GM12874 (cell line): ENCODE measurements around the gene OAT.

Experiments
- TF ChIP-seq, protein P1 (sequence below): IDR thresholded peaks from 2 replicates; pipeline ENCODE4 v1.5.1; 2011; ENCODE audit warnings: low read depth, mild to moderate bottlenecking, control low read depth, low read length, moderate library complexity; ENCODE audit not compliant: insufficient read depth

OAT gene

DNA sequence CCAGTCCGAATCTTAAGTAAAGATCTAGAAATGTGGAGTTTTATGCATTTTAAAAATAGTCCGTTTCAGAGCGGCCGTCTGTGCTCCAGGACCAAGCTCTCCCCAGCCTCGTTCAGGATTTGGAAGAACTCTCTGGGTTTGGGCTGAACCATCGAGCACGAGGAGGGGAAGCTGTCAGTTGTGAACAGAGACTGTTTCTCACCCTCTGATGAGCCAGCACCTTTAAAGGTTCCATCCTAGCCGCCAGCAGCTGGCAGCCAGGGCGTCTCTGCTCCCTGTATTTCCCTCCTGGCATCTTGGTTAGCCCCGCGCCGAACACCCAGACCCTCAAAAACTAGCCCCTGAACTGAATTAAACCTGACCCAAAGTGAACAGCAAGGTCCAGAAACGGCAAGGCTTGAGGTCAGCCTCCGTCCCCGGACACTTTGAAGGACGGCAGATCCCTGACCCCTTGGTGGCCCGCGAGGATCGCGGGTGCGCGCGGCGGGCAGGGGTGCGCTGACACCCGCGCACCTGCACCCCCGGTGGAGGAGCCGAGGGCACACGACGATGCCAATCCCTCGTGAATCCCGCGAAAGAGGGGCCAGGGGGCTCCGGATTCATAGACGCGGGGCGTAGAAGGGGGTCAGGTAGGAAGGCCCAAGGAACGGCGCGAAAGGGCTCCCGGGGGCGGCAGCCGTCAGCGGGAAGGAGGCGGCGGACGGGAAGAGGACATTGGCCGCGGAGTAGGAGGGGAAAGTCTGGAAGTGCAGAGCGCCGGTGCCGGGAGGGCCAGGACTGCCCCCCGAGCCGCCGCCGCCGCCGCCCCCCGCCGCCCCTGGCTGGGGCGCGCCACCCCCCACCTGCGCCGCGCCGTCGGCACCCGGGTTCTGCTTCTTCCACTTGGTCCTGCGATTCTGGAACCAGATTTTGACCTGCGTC is 28.4 kb upstream of the OAT start:
- TF ChIP-seq, protein P1, sequence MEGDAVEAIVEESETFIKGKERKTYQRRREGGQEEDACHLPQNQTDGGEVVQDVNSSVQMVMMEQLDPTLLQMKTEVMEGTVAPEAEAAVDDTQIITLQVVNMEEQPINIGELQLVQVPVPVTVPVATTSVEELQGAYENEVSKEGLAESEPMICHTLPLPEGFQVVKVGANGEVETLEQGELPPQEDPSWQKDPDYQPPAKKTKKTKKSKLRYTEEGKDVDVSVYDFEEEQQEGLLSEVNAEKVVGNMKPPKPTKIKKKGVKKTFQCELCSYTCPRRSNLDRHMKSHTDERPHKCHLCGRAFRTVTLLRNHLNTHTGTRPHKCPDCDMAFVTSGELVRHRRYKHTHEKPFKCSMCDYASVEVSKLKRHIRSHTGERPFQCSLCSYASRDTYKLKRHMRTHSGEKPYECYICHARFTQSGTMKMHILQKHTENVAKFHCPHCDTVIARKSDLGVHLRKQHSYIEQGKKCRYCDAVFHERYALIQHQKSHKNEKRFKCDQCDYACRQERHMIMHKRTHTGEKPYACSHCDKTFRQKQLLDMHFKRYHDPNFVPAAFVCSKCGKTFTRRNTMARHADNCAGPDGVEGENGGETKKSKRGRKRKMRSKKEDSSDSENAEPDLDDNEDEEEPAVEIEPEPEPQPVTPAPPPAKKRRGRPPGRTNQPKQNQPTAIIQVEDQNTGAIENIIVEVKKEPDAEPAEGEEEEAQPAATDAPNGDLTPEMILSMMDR: no peak

DNA sequence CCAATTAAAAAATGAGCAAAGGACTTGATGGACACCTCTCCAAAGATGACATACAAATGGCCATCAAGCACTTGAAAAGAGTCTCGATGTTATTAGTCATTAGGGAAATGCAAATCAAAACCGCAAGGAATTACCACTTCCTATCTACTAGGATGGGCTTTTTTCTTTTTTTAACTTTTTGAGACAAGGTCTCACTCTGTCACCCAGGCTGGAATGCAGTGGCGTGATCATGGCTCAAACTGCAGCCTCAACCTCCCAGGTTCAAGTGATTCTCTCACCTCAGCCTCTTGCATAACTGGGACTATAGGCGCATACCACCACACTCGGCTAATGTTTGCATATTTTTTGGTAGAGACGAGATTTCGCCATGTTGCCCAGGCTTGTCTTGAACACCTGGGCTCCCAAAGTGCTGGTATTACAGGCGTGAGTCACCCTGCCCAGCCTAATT is 17.5 kb upstream of the OAT start:
- TF ChIP-seq, protein P1: no peak

DNA sequence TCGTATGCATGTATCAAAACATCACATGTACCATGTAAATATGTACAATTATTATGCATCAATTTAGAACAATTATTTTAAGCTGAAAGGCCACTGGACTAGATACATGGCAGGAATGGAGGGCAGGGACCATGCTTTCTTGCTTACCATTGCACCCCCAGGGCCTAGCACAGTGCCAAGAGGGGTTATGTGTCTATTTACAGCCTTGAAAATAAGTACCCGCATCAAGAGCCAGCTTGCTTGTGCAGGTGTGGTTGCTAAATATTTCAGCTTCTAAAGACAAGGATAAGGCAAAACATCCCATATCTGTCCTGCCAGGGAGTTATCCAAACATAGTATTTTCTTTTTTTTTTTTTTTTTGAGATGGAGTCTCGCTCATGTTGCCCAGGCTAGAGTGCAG is 14.7 kb upstream of the OAT start:
- TF ChIP-seq, protein P1: no peak

DNA sequence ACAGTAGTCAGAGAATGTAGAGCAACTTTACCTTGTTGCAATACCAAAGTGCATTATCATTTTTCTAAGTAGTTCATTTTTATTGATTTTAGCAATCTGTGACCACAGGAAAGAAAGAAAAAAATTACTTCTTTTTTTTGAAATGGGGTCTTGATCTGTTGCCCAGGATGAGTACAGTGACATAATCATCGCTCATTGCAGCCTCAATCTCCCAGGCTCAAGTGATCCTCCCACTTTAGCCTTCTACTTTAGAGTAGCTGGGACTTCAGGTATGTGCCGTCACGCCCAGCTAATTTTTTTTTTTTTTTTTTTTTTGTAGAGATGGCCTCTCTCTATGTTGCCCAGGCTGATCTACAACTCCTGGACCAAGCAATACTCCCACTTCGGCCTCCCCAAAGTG is 11.4 kb upstream of the OAT start:
- TF ChIP-seq, protein P1: no peak

DNA sequence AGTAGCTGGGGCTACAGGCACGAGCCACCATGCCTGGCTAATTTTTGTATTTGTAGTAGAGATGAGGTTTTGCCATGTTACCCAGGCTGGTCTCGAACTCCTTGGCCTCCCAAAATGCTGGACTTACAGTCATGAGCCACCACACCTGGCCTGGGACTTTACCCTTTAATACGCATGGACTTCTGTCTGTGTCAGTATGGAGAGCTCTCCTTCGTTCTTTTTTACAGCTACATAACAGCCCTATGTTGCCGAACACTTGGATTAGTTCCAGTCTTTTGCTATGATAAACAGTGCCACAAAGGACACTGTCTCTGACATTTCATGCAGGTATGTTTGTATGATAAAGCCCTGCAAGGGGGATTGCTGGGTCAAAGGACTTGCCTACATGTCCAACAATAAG is 10.9 kb upstream of the OAT start:
- TF ChIP-seq, protein P1: no peak

DNA sequence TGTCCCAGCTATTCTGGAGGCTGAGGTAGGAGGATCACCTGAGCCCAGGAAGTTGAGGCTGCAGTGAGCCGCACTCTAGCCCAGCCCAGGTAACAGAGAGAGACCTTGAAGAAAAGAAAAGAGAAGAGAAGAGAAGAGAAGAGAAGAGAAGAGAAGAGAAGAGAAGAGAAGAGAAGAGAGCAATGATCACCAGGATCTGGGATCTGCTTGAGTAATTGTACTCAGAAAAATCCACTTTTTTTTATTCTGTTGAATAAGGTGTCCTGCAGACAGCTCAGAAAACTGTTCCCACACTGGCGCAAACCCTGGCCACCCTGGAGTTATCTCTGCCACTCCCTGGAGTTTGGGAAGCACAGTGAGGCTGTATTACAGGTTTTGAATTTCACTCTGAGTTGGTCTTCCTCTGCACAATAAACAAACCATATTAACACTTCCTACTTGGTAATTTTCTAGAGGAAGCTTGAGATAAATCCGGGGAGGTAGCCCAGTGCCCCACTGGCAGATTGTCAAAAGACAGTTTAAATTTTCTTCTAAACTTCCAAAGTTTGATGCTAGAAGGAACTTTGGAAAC is 9.6 kb upstream of the OAT start:
- TF ChIP-seq, protein P1: no peak

DNA sequence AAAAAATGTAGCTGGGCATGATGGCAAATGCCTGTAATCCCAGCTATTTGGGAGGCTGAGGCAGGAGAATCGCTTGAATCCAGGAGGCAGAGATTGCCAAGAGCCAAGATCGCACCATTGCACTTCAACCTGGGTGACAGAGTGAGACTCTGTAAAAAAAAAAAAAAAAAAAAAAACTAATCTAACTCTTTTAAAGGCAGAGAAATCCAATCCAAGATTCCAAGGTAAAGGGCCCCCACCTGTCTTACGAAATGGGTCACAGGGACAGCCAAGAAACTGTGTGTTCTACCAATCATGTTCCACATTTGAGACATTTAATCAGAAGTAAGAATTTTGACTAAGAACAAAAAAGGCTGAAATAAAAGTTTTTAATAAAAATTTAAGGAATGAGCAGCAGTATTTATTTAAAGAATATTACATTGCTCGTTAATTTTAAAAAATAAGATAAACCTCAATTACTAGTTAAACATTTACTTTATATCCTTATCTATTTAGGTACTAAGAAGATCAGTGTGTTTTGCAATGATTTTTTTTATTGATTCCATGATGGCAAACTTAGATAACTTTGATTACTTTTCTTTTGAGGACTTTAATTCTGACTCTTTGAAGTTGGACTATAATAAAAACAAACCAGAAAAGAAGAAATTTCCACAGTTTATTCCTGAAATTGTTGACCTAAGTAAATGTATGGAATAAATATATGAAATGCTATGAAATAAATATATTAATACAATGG is 6.7 kb upstream of the OAT start:
- TF ChIP-seq, protein P1: no peak
